HUES64 (cell line): ENCODE data around the gene OR52A5. TPM values are rescaled to one million over a fixed set of nuclear protein-coding genes. Genes with fewer than 3 reads are reported as not detected.
"Not testable (repeated sequence)": the region's sequence is repeated elsewhere in the genome, so short reads cannot be mapped to it uniquely, and the experiment has no call there.

ENCODE experiments used
- H3K27ac ChIP-seq: 2 replicates; pipeline ENCODE4 v1.7.0; 2013; ENCODE audit warnings: low read depth, low read length, inconsistent platforms
- H3K27me3 ChIP-seq: 2 replicates; pipeline ENCODE4 v1.6.1; 2013; ENCODE audit warnings: mild to moderate bottlenecking, low read length; ENCODE audit not compliant: insufficient read depth
- H3K36me3 ChIP-seq: 2 replicates; pipeline ENCODE4 v1.6.1; 2013; ENCODE audit warnings: mild to moderate bottlenecking, low read length; ENCODE audit not compliant: insufficient read depth
- H3K4me1 ChIP-seq: 2 replicates; pipeline ENCODE4 v1.6.1; 2013; ENCODE audit warnings: mild to moderate bottlenecking, low read length, moderate library complexity; ENCODE audit not compliant: insufficient read depth
- H3K4me3 ChIP-seq: 2 replicates; pipeline ENCODE4 v1.5.1; 2013; ENCODE audit warnings: mild to moderate bottlenecking, low read length, moderate library complexity
- H3K9ac ChIP-seq: 2 replicates; pipeline ENCODE4 v1.6.1; 2013; ENCODE audit warnings: mild to moderate bottlenecking, low read depth, low read length
- H3K9me3 ChIP-seq: 2 replicates; pipeline ENCODE4 v1.6.1; 2013; ENCODE audit warnings: low read depth, low read length; ENCODE audit not compliant: insufficient read depth
- WGBS: fragments of 150-250, 120-280 bp; methylation state at CpG from one replicate; pipeline ENCODE4 v1.1.7; 2013; ENCODE audit warnings: missing lambda C conversion rate; 5-methylcytosine and 5-hydroxymethylcytosine counted together
- polyA plus RNA-seq, 2 experiments: library from polyadenylated mRNA; stranded (reverse); fragments of 50-300 nt; gene quantifications; one replicate each; pipeline ENCODE4 v1.2.3, GENCODE V29; 2013

The OR52A5 gene
- polyA plus RNA-seq (2013, experiment 1 of 2): not detected
- not detected for polyA plus RNA-seq (2013, experiment 2 of 2)

- Histone ChIP-seq H3K27me3 (no peaks in the 10 kb centered on the region), H3K27ac (no peak within 1 kb of the TSS), H3K4me3 (no peak within 1 kb of the TSS), H3K9me3 (no peaks in the 10 kb centered on the region), H3K4me1 (peaks cover 15% of the 10 kb centered on the region), H3K36me3 (no peaks in the 10 kb centered on the region), H3K9ac (no peak within 1 kb of the TSS)
- WGBS: 94% methylated on average over 2 of the region's 2 CpGs
Observed at GRCh38 chr11:5137996-5138395, at the start of gene OR52A5. TSS of gene OR52A5 (minus strand) at chr11:5138356. CDS start at chr11:5132642, 5,714 bp downstream.

GRCh38 chr11:5178046-5178837 is 40.1 kb upstream of the OR52A5 start:
- Histone ChIP-seq H3K36me3 (no peaks in the 10 kb centered on the region), H3K9ac (no peak overlapping the region), H3K9me3 (no peaks in the 10 kb centered on the region), H3K27ac (no peak overlapping the region), H3K4me3 (no peak overlapping the region), H3K4me1 (no peaks in the 10 kb centered on the region), H3K27me3 (no peaks in the 10 kb centered on the region)
- WGBS: 86% methylated on average over 9 of the region's 10 CpGs

GRCh38 chr11:5174934-5175333 is 36.8 kb upstream of the OR52A5 start:
- H3K36me3 ChIP-seq: no peaks in the 10 kb centered on the region
- 94% methylated on average over 6 of the region's 7 CpGs for WGBS

GRCh38 chr11:5171856-5172255 is 33.7 kb upstream of the OR52A5 start:
- no peaks in the 10 kb centered on the region for H3K4me1 ChIP-seq
- H3K27ac ChIP-seq: no peak overlapping the region

More at GRCh38 chr11:5174934-5175333, 36.8 kb upstream of the OR52A5 start:
- no peaks in the 10 kb centered on the region for H3K4me1 ChIP-seq
- H3K27me3 ChIP-seq: no peaks in the 10 kb centered on the region
- H3K4me3 ChIP-seq: no peak overlapping the region
- no peak overlapping the region for H3K9ac ChIP-seq
- H3K9me3 ChIP-seq: no peaks in the 10 kb centered on the region
- no peak overlapping the region for H3K27ac ChIP-seq

GRCh38 chr11:5165898-5166297 is 27.7 kb upstream of the OR52A5 start:
- not testable (repeated sequence) for H3K27me3 ChIP-seq, H3K27ac ChIP-seq, H3K9ac ChIP-seq, H3K4me3 ChIP-seq, H3K4me1 ChIP-seq, H3K9me3 ChIP-seq, H3K36me3 ChIP-seq

More at GRCh38 chr11:5171856-5172255, 33.7 kb upstream of the OR52A5 start:
- Histone ChIP-seq H3K4me3 (no peak overlapping the region), H3K9ac (no peak overlapping the region), H3K36me3 (no peaks in the 10 kb centered on the region), H3K9me3 (no peaks in the 10 kb centered on the region), H3K27me3 (no peaks in the 10 kb centered on the region)
- WGBS: 97% methylated on average over 2 of the region's 2 CpGs

- 92% methylated on average over 6 of the region's 6 CpGs for WGBS
- H3K36me3 ChIP-seq, H3K9ac ChIP-seq, H3K4me1 ChIP-seq, H3K9me3 ChIP-seq, H3K27ac ChIP-seq, H3K27me3 ChIP-seq, H3K4me3 ChIP-seq: not testable (repeated sequence)
Observed at GRCh38 chr11:5164807-5165206, 26.7 kb upstream of the OR52A5 start.

- not testable (repeated sequence) for H3K36me3 ChIP-seq, H3K27ac ChIP-seq, H3K9me3 ChIP-seq, H3K27me3 ChIP-seq, H3K4me3 ChIP-seq, H3K4me1 ChIP-seq, H3K9ac ChIP-seq
- WGBS: 94% methylated on average over 1 of the region's 1 CpG
Observed at GRCh38 chr11:5161045-5161444, 22.9 kb upstream of the OR52A5 start.

GRCh38 chr11:5160217-5160616 is 22.1 kb upstream of the OR52A5 start:
- not testable (repeated sequence) for H3K36me3 ChIP-seq, H3K27me3 ChIP-seq, H3K27ac ChIP-seq, H3K4me1 ChIP-seq, H3K9ac ChIP-seq, H3K9me3 ChIP-seq, H3K4me3 ChIP-seq
- 74% methylated on average over 4 of the region's 4 CpGs for WGBS

- Histone ChIP-seq H3K36me3 (no peaks in the 10 kb centered on the region), H3K27me3 (no peaks in the 10 kb centered on the region), H3K9ac (no peak overlapping the region), H3K27ac (no peak overlapping the region), H3K9me3 (no peaks in the 10 kb centered on the region), H3K4me1 (no peaks in the 10 kb centered on the region), H3K4me3 (no peak overlapping the region)
Observed at GRCh38 chr11:5159806-5160205, 21.6 kb upstream of the OR52A5 start.

- Histone ChIP-seq H3K9ac (no peak within 1 kb of the TSS), H3K4me3 (no peak within 1 kb of the TSS), H3K9me3 (no peaks in the 10 kb centered on the region), H3K27ac (no peak within 1 kb of the TSS), H3K4me1 (no peaks in the 10 kb centered on the region), H3K27me3 (no peaks in the 10 kb centered on the region), H3K36me3 (no peaks in the 10 kb centered on the region)
- 94% methylated on average over 3 of the region's 3 CpGs for WGBS
Observed at GRCh38 chr11:5154657-5155056, 16.5 kb upstream of the OR52A5 start, which contains the start of gene OR52A1. TSS of gene OR52A1 (minus strand) at chr11:5154757. CDS start at chr11:5152369, 2,388 bp downstream.

- Histone ChIP-seq H3K27me3 (no peaks in the 10 kb centered on the region), H3K4me1 (no peaks in the 10 kb centered on the region), H3K4me3 (no peak overlapping the region), H3K9ac (no peak overlapping the region), H3K27ac (no peak overlapping the region), H3K9me3 (no peaks in the 10 kb centered on the region), H3K36me3 (no peaks in the 10 kb centered on the region)
- WGBS: 96% methylated on average over 3 of the region's 3 CpGs
Observed at GRCh38 chr11:5153574-5154431, 15.6 kb upstream of the OR52A5 start.
